H1 (cell line): Measurements from ENCODE around the gene PARG. TPM values are rescaled to one million over a fixed set of nuclear protein-coding genes. Genes with fewer than 3 reads are reported as not detected.
"Not testable (repeated sequence)": the region's sequence is repeated elsewhere in the genome, so short reads cannot be mapped to it uniquely, and the experiment has no call there.

Experiments used
- CTCF ChIA-PET: fragments of 300-600 bp; sonication (Branson Sonifier 250); formaldehyde crosslinking; loops from one replicate; lab custom pipeline; 2021; ENCODE audit not compliant: partially characterized antibody; lab: Charles Lee
- POLR2A ChIA-PET: fragments of 300-600 bp; sonication (Branson Sonifier 250); formaldehyde crosslinking; loops from one replicate; lab custom pipeline; 2021; ENCODE audit warnings: inconsistent platforms; ENCODE audit not compliant: partially characterized antibody; lab: Charles Lee
- DNase-seq, 2 experiments: peaks; one replicate each; pipeline versions ENCODE4 v3.0.0 to v3.0.0-alpha.2; 2010 to 2022; ENCODE audit warnings: low spot score in 2 of 2, low read depth in 1 of 2, mixed read lengths in 1 of 2
- FAIRE-seq: peaks from 2 replicates; lab custom pipeline; 2011; peaks lifted over from hg19 to GRCh38; lab: Jason Lieb, UNC
- H2AFZ ChIP-seq: 2 replicates; pipeline ENCODE4 v1.8.1; 2012; ENCODE audit warnings: low read length, inconsistent platforms
- H2AK5ac ChIP-seq: 2 replicates; pipeline ENCODE4 v1.6.1; 2013; ENCODE audit warnings: low read depth, low read length
- H2BK120ac ChIP-seq: replicated peaks from 2 replicates; pipeline ENCODE3; 2013; ENCODE audit warnings: low read depth, low read length, inconsistent platforms
- H2BK12ac ChIP-seq: 2 replicates; pipeline ENCODE4 v1.6.1; 2013; ENCODE audit warnings: low read depth, low read length
- H2BK15ac ChIP-seq: 2 replicates; pipeline ENCODE4 v1.6.1; 2013; ENCODE audit warnings: low read length
- H2BK20ac ChIP-seq: 2 replicates; pipeline ENCODE4 v1.6.1; 2013; ENCODE audit warnings: low read length
- H2BK5ac ChIP-seq: 2 replicates; pipeline ENCODE4 v1.6.1; 2013; ENCODE audit warnings: low read depth, low read length
- H3K14ac ChIP-seq: 2 replicates; pipeline ENCODE4 v1.6.1; 2013; ENCODE audit warnings: inconsistent platforms; ENCODE audit not compliant: insufficient read length
- H3K18ac ChIP-seq: 2 replicates; pipeline ENCODE4 v1.6.1; 2013; ENCODE audit warnings: low read length; ENCODE audit errors: extremely low read depth
- H3K23ac ChIP-seq: 2 replicates; pipeline ENCODE4 v1.6.1; 2013; ENCODE audit warnings: inconsistent platforms; ENCODE audit not compliant: insufficient read length
- H3K23me2 ChIP-seq: 2 replicates; pipeline ENCODE4 v1.6.1; 2013; ENCODE audit warnings: low read depth, low read length
- H3K27ac ChIP-seq: 2 replicates; pipeline ENCODE4 v1.6.1; 2011; ENCODE audit warnings: low read depth, low read length, inconsistent platforms
- H3K27me3 ChIP-seq, 4 experiments: replicated peaks in 1 of 4; 1 replicate in 1 of 4; 2 replicates in 3 of 4; pipeline versions ENCODE4 v1.6.1 to v1.8.1; 2011 to 2013; ENCODE audit warnings: low read length in 3 of 4, mild to moderate bottlenecking in 3 of 4, inconsistent platforms in 2 of 4, mixed read lengths in 2 of 4, moderate library complexity in 1 of 4; ENCODE audit not compliant: control insufficient read depth in 3 of 4, insufficient read depth in 3 of 4; ENCODE audit errors: extremely low read depth in 1 of 4
- H3K36me3 ChIP-seq, 4 experiments: 2 replicates each; pipeline versions ENCODE4 v1.6.1 to v1.8.1; 2011 to 2013; ENCODE audit warnings: mild to moderate bottlenecking in 4 of 4, low read length in 3 of 4, moderate library complexity in 2 of 4, control low read depth in 1 of 4, inconsistent platforms in 1 of 4; ENCODE audit not compliant: insufficient read depth in 4 of 4, control insufficient read depth in 2 of 4
- H3K4ac ChIP-seq: replicated peaks from 2 replicates; pipeline ENCODE3; 2013; ENCODE audit warnings: low read length, low read depth, mixed read lengths, inconsistent platforms; ENCODE audit not compliant: insufficient read length
- H3K4me1 ChIP-seq, 4 experiments: replicated peaks in 1 of 4; 1 replicate in 1 of 4; 2 replicates in 3 of 4; pipeline versions ENCODE4 v1.6.1 to v1.8.1; 2011 to 2013; ENCODE audit warnings: low read length in 3 of 4, inconsistent platforms in 2 of 4, mixed read lengths in 1 of 4; ENCODE audit not compliant: insufficient read depth in 4 of 4, control insufficient read depth in 3 of 4
- H3K4me2 ChIP-seq, 2 experiments: 2 replicates each; pipeline versions ENCODE4 v1.6.1 to v1.8.1; 2011 to 2013; ENCODE audit warnings: low read depth in 2 of 2, low read length in 2 of 2, control low read depth in 1 of 2, inconsistent platforms in 1 of 2, mild to moderate bottlenecking in 1 of 2; ENCODE audit not compliant: insufficient read depth in 1 of 2
- H3K4me3 ChIP-seq, 4 experiments: fragments of 200-600, 300-600 bp in 1 of 4; sonication (generic), shearing (Covaris generic), sonication (Bioruptor Twin) in 1 of 4; 2 replicates each; pipeline versions ENCODE4 v1.5.1 to v1.8.1; 2011 to 2016; ENCODE audit warnings: low read length in 4 of 4, low read depth in 3 of 4, control low read depth in 2 of 4, inconsistent platforms in 2 of 4, mild to moderate bottlenecking in 2 of 4, mixed read lengths in 1 of 4, moderate library complexity in 1 of 4; ENCODE audit not compliant: insufficient read depth in 2 of 4; ENCODE audit errors: extremely low read depth in 1 of 4
- H3K56ac ChIP-seq: replicated peaks from 2 replicates; pipeline ENCODE3; 2013; ENCODE audit warnings: low read depth, mild to moderate bottlenecking, mixed read lengths, low read length, inconsistent platforms; ENCODE audit not compliant: insufficient read length
- H3K79me1 ChIP-seq: 2 replicates; pipeline ENCODE4 v1.6.1; 2013; ENCODE audit warnings: low read depth, low read length, control low read depth
- H3K79me2 ChIP-seq, 2 experiments: 2 replicates each; pipeline versions ENCODE4 v1.6.1 to v1.8.1; 2012 to 2013; ENCODE audit warnings: low read length in 2 of 2, mild to moderate bottlenecking in 2 of 2, inconsistent platforms in 1 of 2; ENCODE audit not compliant: insufficient read depth in 2 of 2, control insufficient read depth in 1 of 2
- H3K9ac ChIP-seq, 4 experiments: replicated peaks in 1 of 4; 1 replicate in 1 of 4; 2 replicates in 3 of 4; pipeline versions ENCODE4 v1.6.1 to v1.8.1; 2011 to 2013; ENCODE audit warnings: low read depth in 3 of 4, low read length in 3 of 4, control low read depth in 2 of 4, mild to moderate bottlenecking in 2 of 4, moderate library complexity in 2 of 4, inconsistent platforms in 1 of 4; ENCODE audit errors: extremely low read depth in 1 of 4
- H3K9me3 ChIP-seq, 2 experiments: 2 replicates each; pipeline versions ENCODE4 v1.6.1 to v1.8.1; 2012 to 2013; ENCODE audit warnings: mild to moderate bottlenecking in 2 of 2, moderate library complexity in 2 of 2, control low read depth in 1 of 2, inconsistent platforms in 1 of 2, low read depth in 1 of 2, low read length in 1 of 2, mixed read lengths in 1 of 2; ENCODE audit not compliant: insufficient read depth in 2 of 2
- H4K20me1 ChIP-seq, 2 experiments: replicated peaks in 1 of 2; 2 replicates each; pipeline versions ENCODE3 to v1.8.1; 2011 to 2013; ENCODE audit warnings: inconsistent platforms in 2 of 2, low read length in 2 of 2, mild to moderate bottlenecking in 1 of 2; ENCODE audit not compliant: insufficient read depth in 2 of 2, control insufficient read depth in 1 of 2
- H4K5ac ChIP-seq: 2 replicates; pipeline ENCODE4 v1.6.1; 2013; ENCODE audit warnings: low read length, low read depth, mixed read lengths, inconsistent platforms; ENCODE audit not compliant: insufficient read length
- H4K8ac ChIP-seq: 2 replicates; pipeline ENCODE4 v1.8.0; 2013; ENCODE audit warnings: mild to moderate bottlenecking, moderate library complexity, low read length, inconsistent platforms; ENCODE audit not compliant: insufficient read depth; ENCODE audit errors: extremely low read depth
- H4K91ac ChIP-seq: replicated peaks from 2 replicates; pipeline ENCODE3; 2013; ENCODE audit warnings: low read length, mixed read lengths, inconsistent platforms; ENCODE audit not compliant: insufficient read length
- WGBS, 2 experiments: shearing (Covaris generic) in 1 of 2; methylation state at CpG; one replicate each; pipeline versions ENCODE4 v1.1.6 to v1.1.7; 2013 to 2015; ENCODE audit warnings: low lambda C conversion rate in 2 of 2, mixed read lengths in 2 of 2, inconsistent platforms in 1 of 2, low coverage in 1 of 2, missing lambda C conversion rate in 1 of 2; ENCODE audit not compliant: insufficient replicate concordance in 2 of 2, insufficient coverage in 1 of 2, insufficient read length in 1 of 2; ENCODE audit errors: extremely low coverage in 1 of 2, missing lambda C conversion rate in 1 of 2; 5-methylcytosine and 5-hydroxymethylcytosine counted together
- polyA plus RNA-seq, 7 experiments: library from polyadenylated mRNA; depleted of rRNA in 3 of 7; stranded (reverse) in 5 of 7; unstranded in 2 of 7; fragments of >200 nt in 5 of 7; fragments of 200-250 nt in 2 of 7; gene quantifications; 1 replicate in 5 of 7; 2 replicates in 1 of 7; 4 replicates in 1 of 7; pipeline versions ENCODE4 v1.2.1 to v1.2.3, GENCODE V29; 2011 to 2013; ENCODE audit warnings: missing spikeins in 2 of 7, mixed read lengths in 2 of 7
- total RNA-seq: library from RNA; stranded (reverse); fragmentation: NEBNext Ultra II Directional; extraction: Animal tissue kit (Norgen Biotek cat#: 25700); gene quantifications from 2 replicates; pipeline ENCODE4 v1.2.1, GENCODE V29; 2021

The PARG gene
- total and polyA plus RNA-seq, 2 of the 8 experiments (the other 6 are each of a cell fraction or from before 2014, with no cell fraction given) = 13.3 to 56.2 TPM

DNA sequence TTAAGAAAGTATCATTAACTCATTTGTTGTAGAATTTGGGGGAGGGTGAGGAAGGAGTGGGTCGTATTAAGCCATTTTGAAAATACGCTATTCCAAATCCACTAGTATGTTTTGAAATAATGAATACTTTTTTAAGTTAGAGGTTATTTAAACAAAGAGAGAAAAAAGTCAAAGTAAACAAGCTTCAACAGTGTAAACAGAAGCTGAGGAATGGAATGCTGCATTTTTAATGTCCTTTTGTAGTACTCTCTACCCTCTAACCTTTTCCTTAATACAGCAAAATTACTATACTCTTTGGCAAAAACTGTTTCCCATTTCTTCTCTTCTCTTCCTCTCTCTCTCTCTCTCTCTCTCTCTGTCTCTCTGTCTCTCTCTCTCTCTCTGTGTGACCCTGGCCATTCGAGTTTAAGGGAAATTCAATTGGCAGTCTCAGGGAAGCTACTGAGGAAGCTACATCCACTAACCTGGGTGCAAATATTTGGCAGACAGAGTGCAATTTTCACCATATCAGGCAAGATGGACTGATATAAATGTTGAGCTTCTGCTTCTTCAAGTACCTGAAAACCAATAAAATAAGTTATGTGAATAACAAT, 57.0 kb downstream of the PARG start:
- H3K79me2 ChIP-seq, H2AK5ac ChIP-seq, H3K4ac ChIP-seq, H3K27ac ChIP-seq, H2BK20ac ChIP-seq, H2BK5ac ChIP-seq, H3K18ac ChIP-seq, H3K23ac ChIP-seq, H3K9me3 ChIP-seq, FAIRE-seq, H3K27me3 ChIP-seq, H3K36me3 ChIP-seq, H4K91ac ChIP-seq, H3K79me1 ChIP-seq, DNase-seq, H3K23me2 ChIP-seq, H2BK12ac ChIP-seq, H4K5ac ChIP-seq, H2AFZ ChIP-seq, H4K20me1 ChIP-seq, H2BK120ac ChIP-seq, H3K9ac ChIP-seq, CTCF ChIA-PET, H3K14ac ChIP-seq, H3K4me1 ChIP-seq, H3K4me3 ChIP-seq, H3K56ac ChIP-seq, H3K4me2 ChIP-seq, POLR2A ChIA-PET, H2BK15ac ChIP-seq, H4K8ac ChIP-seq: not testable (repeated sequence)
- WGBS, 2 experiments = 100% methylated on average over 1 of the region's 3 CpGs; no CpG with 5 or more reads in 1 of the 2 experiments

DNA sequence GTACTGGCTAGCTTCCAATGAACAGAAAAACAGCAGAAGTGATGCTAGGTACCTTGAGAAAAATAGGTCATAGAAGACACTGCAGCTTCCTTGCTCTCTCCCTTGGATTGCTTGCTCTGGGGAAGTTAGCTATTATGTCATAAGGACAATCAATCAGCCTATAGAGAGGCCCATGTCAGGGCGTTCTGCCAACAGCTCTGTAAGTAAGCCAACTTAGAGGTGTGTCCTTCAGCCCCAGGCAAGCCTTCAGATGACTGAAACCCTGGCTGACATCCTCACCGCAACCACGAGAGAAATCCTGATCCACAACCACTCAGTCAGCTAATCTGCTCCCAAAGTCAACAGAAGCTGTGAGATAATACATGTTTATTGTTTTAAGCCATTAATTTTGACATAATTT, 58.0 kb downstream of the PARG start:
- H3K79me2 ChIP-seq, H2BK15ac ChIP-seq, H2AFZ ChIP-seq, H3K14ac ChIP-seq, H2BK5ac ChIP-seq, H3K79me1 ChIP-seq, H3K4ac ChIP-seq, H3K56ac ChIP-seq, H4K20me1 ChIP-seq, H3K36me3 ChIP-seq, CTCF ChIA-PET, H3K27me3 ChIP-seq, H3K23me2 ChIP-seq, H3K4me2 ChIP-seq, H3K4me1 ChIP-seq, H3K4me3 ChIP-seq, H2AK5ac ChIP-seq, H2BK120ac ChIP-seq, H4K5ac ChIP-seq, H3K27ac ChIP-seq, H3K9me3 ChIP-seq, H3K23ac ChIP-seq, H4K91ac ChIP-seq, H2BK12ac ChIP-seq, POLR2A ChIA-PET, H2BK20ac ChIP-seq, FAIRE-seq, H3K18ac ChIP-seq, DNase-seq, H4K8ac ChIP-seq, H3K9ac ChIP-seq: not testable (repeated sequence)
- WGBS, 2 experiments = no CpG with 5 or more reads among the region's 3 CpGs
